ENCODE results near the gene FSTL4.

FSTL4 gene

GRCh38 chr5:133470841-133471240, 141.5 kb downstream of the FSTL4 start:
- TF ChIP-seq CTCF (IDR thresholded peaks at IDR 0.05; ENCODE audit: low read depth, low read length), result no peak
- DNase-seq (ENCODE audit: low read depth, low spot score), result no peak
- no peak overlapping the region for H3K4me3 ChIP-seq (ENCODE audit: low read depth, low read length)
- in situ Hi-C loops (cut with HindIII; ENCODE audit: low sequenced_read_pairs), result no loop called here

GRCh38 chr5:133469846-133470245, 142.5 kb downstream of the FSTL4 start:
- TF ChIP-seq CTCF (IDR thresholded peaks at IDR 0.05; ENCODE audit: low read depth, low read length), result no peak
- H3K4me3 ChIP-seq (ENCODE audit: low read depth, low read length), result no peak overlapping the region
- no peak for DNase-seq (ENCODE audit: low read depth, low spot score)
- in situ Hi-C loops (cut with HindIII; ENCODE audit: low sequenced_read_pairs), result no loop called here

GRCh38 chr5:133469252-133469651, 143.1 kb downstream of the FSTL4 start:
- no peak overlapping the region for H3K4me3 ChIP-seq (ENCODE audit: low read depth, low read length)
- in situ Hi-C loops (cut with HindIII; ENCODE audit: low sequenced_read_pairs), result no loop called here
- TF ChIP-seq CTCF (IDR thresholded peaks at IDR 0.05; ENCODE audit: low read depth, low read length), result no peak
- DNase-seq (ENCODE audit: low read depth, low spot score), result no peak

- no peak for DNase-seq (ENCODE audit: low read depth, low spot score)
- in situ Hi-C loops (cut with HindIII; ENCODE audit: low sequenced_read_pairs), result no loop called here
- no peak overlapping the region for H3K4me3 ChIP-seq (ENCODE audit: low read depth, low read length)
- no peak for TF ChIP-seq CTCF (IDR thresholded peaks at IDR 0.05; ENCODE audit: low read depth, low read length)
These were observed 143.7 kb downstream of the FSTL4 start for GRCh38 chr5:133468596-133468995.

DNA sequence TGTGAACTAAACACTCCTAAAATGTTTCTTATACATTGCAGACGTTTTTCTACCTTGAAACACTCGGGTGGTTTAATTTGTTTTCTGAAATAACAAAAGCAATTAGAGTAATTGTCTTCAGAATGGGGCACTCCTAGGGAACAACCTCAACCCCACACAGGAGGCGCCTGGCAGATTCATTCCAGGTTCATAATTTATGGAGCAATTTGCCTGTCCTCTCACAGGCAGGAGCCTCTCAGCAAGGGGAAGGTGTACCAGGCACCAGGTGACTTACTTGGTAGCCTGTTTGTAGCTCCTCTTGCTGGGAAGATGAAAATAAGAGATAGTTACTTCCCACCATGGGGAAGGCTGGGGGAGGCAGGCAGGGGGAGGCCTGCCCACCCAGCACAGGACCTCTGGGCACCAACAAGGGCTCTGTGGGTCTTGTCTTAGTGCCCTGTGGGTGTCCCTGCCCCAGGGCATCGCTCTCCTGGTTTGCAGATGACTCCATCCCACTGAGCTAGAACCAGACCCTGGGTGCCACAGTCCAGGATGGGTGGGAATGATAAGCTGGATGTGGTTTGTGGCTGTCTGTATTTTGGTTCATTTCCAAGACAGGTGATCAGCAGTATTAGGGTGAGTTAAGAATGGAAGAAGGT, 144.4 kb downstream of the FSTL4 start:
- no peak for TF ChIP-seq CTCF (IDR thresholded peaks at IDR 0.05; ENCODE audit: low read depth, low read length)
- in situ Hi-C loops (cut with HindIII; ENCODE audit: low sequenced_read_pairs), result no loop called here
- no peak for DNase-seq (ENCODE audit: low read depth, low spot score)
- H3K4me3 ChIP-seq (ENCODE audit: low read depth, low read length), result no peak overlapping the region

DNA sequence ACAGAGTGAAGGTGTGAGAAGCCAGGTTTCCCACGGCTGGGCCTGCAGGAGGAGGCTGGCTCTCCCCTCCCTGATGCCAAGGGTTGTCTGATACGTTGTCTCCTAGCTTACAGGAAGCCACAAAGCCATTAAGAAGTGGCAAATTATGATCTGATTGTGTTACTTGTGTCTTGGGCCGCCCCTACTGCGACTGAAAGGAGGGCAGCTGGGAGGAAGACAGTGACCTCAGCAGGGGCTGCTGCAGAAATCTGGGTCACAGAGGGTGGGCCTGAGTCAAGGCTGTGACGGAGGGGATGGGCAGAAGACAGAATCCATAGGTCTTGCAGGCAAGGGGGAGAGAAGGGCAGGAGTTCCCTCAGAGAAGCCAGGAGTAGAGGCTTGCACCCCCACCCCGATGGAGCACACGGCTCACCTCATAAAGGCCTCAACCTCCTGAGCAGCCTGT, 145.0 kb downstream of the FSTL4 start:
- no peak overlapping the region for H3K4me3 ChIP-seq (ENCODE audit: low read depth, low read length)
- no peak for DNase-seq (ENCODE audit: low read depth, low spot score)
- in situ Hi-C loops (cut with HindIII; ENCODE audit: low sequenced_read_pairs), result no loop called here
- TF ChIP-seq CTCF (IDR thresholded peaks at IDR 0.05; ENCODE audit: low read depth, low read length), result no peak

Data from astrocyte of the spinal cord (primary cell).